ENCODE results near the gene TBC1D24. TPM values are rescaled to one million over a fixed set of nuclear protein-coding genes. Genes with fewer than 3 reads are reported as not detected.
A peak's percentile ranks its signal among the peaks of the same experiment; 100 is the strongest.
"Not testable (repeated sequence)": the region's sequence is repeated elsewhere in the genome, so short reads cannot be mapped to it uniquely, and the experiment has no call there.

TBC1D24 gene
- total RNA-seq, 1 donor from 2014 or later, result 4.7 TPM

- FAIRE-seq; H3K36me3 ChIP-seq (ENCODE audit: control insufficient read depth, insufficient read depth, low read length); H3K4me3 ChIP-seq (ENCODE audit: low read depth, low read length); H3K27me3 ChIP-seq (ENCODE audit: control insufficient read depth, insufficient read depth, low read length): not testable (repeated sequence)
- peak; percentile 18 for TF ChIP-seq CTCF (IDR thresholded peaks at IDR 0.05; ENCODE audit: insufficient read depth, low read length, severe bottlenecking)
- DNase-seq (ENCODE audit: low read depth), result peak; percentile 38
Observed at GRCh38 chr16:2551420-2551889, 76.5 kb downstream of the TBC1D24 start.

GRCh38 chr16:2554709-2555425 is 79.9 kb downstream of the TBC1D24 start:
- not testable (repeated sequence) for FAIRE-seq; H3K27me3 ChIP-seq (ENCODE audit: control insufficient read depth, insufficient read depth, low read length); H3K36me3 ChIP-seq (ENCODE audit: control insufficient read depth, insufficient read depth, low read length); DNase-seq (ENCODE audit: low read depth); H3K4me3 ChIP-seq (ENCODE audit: low read depth, low read length)

Other genes with a start within 250 kb of the TBC1D24 start
- gene DNASE1L2, start 238.7 kb upstream of the TBC1D24 start, total RNA-seq, result under 0.01 and 0.64 TPM in 2 replicates
- gene ECI1, start 223.5 kb upstream of the TBC1D24 start, total RNA-seq, result 87.8 and 140 TPM in 2 replicates
- 73.5 and 84.7 TPM in 2 replicates for gene RNPS1, start 207.0 kb upstream of the TBC1D24 start, total RNA-seq
- gene ABCA3, start 134.4 kb upstream of the TBC1D24 start, total RNA-seq, result under 0.01 and 0.51 TPM in 2 replicates
- gene CCNF, start 45.7 kb upstream of the TBC1D24 start, total RNA-seq, result 3.9 and 5.4 TPM in 2 replicates
- gene TEDC2, start 15.0 kb upstream of the TBC1D24 start, total RNA-seq, result 0.53 and 0.64 TPM in 2 replicates
- under 0.01 TPM in 1 of 2 replicates, not detected in the other for gene NTN3, start 3.8 kb upstream of the TBC1D24 start, total RNA-seq
- gene ATP6V0C, start 38.8 kb downstream of the TBC1D24 start, total RNA-seq, result 7.9 and 13.2 TPM in 2 replicates
- gene AMDHD2, start 45.2 kb downstream of the TBC1D24 start, total RNA-seq, result 27.7 and 35.8 TPM in 2 replicates
- 0.26 TPM in 1 of 2 replicates, not detected in the other for gene CEMP1, start 56.3 kb downstream of the TBC1D24 start, total RNA-seq
- gene PDPK1, start 62.9 kb downstream of the TBC1D24 start, total RNA-seq, result 11.8 and 17.7 TPM in 2 replicates
- 28.4 and 46.1 TPM in 2 replicates for gene KCTD5, start 207.4 kb downstream of the TBC1D24 start, total RNA-seq
- 1.3 and 4.5 TPM in 2 replicates for gene PRSS27, start 245.1 kb downstream of the TBC1D24 start, total RNA-seq